Right ventricle myocardium superior (tissue), 1 donor: ENCODE results near the gene MCHR1. TPM values are rescaled to one million over a fixed set of nuclear protein-coding genes. Genes with fewer than 3 reads are reported as not detected.
"Not testable (repeated sequence)": the region's sequence is repeated elsewhere in the genome, so short reads cannot be mapped to it uniquely, and the experiment has no call there.

Experiments used
- ATAC-seq: fragments of 200-7000 bp; cut with Tn5 transposase; one replicate; pipeline ENCODE4 v1.9.1; 2020; ENCODE audit warnings: mild to moderate bottlenecking; ENCODE audit not compliant: poor library complexity
- DNase-seq: peaks from one replicate; pipeline ENCODE4 v3.0.0-alpha.2; 2020
- intact Hi-C: fragments of 100-400 bp; cut with DNase I; formaldehyde crosslinking; loops from one replicate; pipeline ENCODE4 v1.11.2; 2022
- total RNA-seq: library from RNA; stranded (reverse); fragmentation: NEBNext Ultra II Directional; extraction: Animal tissue kit (Norgen Biotek cat#: 25700); gene quantifications from one replicate; pipeline ENCODE4 v1.2.1, GENCODE V29; 2021
- donor health status: DM: no; HTN: yes; CAD: no; lungs with severe emphysema.

Gene MCHR1
- total RNA-seq, 1 donor from 2014 or later: 0.54 TPM

DNA sequence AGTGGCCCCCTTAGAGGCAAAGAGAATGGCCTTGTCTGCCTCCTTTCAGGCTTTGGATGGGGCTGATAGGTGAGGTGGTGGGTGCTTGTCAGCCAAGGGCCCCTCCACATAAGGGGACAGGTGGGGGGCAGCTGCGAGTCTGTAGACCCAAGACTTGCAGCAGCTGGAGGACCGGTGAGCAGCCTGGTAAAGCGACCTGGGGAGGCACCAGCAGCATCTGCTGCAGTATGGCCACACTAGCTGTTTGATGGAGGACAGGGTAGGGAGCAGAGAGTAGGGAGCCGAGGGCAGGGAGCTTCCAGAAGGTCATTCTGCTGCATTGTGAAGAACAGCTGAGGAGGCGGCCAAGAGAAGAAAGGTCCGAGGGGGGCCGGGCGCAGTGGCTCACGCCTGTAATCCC, 25.9 kb upstream of the MCHR1 start:
- DNase-seq: no peak
- ATAC-seq: no peak
- intact Hi-C loops: no loop called here

DNA sequence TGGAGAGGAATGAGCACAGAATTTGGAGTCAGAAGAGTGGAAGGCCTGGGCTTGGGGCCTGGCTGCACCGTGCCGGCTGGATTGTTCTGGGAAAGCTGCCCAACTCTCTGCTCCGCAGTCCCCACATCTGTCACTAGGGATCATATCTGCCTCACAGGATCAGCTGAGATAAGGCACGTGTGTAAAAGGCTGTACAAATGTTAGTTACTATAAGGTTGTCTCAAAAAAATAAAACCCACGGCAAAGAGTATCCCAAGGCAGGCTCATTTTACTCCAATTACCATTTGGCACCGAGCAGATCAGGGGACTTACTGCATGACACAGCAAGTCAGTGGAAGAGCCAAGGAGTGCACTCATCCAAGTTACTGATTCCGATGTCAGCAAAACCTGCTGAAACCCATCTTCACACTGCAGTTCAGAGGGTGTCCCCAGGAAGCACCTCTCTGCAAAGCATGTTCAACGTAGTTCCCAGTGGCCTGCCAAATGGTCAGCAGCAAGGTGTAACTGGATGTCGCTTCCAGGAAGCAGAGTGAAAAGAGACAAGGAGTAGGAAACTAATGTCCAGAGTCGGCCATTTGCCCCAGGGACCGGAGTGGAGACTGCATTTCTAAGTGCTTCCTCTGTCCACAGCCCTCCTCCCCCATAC, 24.6 kb upstream of the MCHR1 start:
- ATAC-seq (peak; percentile 74), DNase-seq (peak; percentile 80)
- intact Hi-C loops: no loop called here

DNA sequence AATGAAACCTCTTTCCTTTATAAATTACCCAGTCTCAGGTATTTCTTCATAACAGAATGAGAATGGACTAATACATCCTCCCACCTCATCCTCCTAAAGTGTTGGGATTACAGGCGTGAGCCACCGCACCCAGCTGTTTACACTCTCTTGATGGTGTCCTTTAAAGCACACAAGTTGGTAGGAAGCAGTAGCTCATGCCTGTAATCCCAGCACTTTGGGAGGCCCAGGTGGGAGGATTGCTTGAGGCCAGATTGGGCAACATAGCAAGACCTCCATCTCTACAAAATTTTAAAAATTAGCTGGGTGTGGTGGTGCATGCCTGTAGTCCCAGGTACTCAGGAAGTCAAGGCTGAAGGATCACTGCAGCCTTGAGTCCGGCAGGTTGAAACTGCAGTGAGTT, 23.3 kb upstream of the MCHR1 start:
- DNase-seq, intact Hi-C loops, ATAC-seq: not testable (repeated sequence)

DNA sequence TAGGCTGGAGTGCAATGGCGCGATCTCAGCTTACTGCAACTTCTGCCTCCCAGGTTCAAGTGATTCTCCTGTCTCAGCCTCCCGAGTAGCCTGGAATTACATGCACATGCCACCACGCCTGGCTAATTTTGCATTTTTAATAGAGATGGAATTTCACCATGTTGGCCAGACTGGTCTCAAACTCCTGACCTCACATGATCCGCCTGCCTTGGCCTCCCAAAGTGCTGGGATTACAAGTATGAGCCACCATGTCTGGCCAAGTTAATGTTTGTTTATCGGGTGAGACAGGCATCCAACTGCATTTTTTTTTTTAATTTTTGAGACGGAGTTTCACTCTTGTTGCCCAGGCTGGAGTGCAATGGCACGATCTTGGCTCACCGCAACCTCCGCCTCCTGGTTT, 22.6 kb upstream of the MCHR1 start:
- DNase-seq, intact Hi-C loops, ATAC-seq: not testable (repeated sequence)

DNA sequence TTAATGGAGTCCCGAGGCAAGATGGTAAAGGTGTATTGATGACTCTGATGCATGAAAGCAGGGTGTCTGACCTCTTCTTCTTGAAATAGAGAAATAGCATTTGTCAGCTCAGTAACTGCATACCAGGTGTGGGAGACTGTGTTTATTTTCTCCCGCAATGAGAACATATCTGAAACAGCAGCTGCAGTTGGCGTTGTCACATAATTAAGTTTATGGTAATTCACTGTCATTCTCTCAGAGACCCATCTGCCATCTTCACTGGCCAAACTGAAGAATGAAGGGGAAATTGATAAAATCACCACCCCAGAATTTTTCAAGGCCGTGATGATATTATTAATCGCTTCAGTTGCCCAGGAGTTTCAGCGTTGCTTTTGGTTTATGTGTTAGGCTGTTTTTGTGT, 20.1 kb upstream of the MCHR1 start:
- DNase-seq (no peak), ATAC-seq (no peak)
- intact Hi-C loops: no loop called here

DNA sequence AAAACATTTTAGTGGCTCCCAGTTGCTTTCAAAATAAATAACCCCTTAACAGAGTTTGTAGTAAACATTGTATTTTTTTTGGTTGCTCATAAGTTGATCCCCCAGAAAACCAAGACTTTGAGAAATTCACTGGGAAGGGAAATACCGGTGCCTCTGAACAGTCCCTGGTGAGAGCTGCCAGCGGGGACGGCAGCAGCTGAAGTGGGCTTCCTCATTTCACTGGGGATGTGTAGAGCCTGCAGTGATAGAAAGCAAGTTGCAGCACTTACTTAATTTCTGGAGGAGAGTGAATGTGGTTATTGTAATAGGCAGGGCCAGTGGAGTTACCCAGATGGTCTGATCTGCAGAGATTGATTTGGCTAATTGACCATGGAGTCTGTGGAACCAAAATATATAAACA, 18.6 kb upstream of the MCHR1 start:
- intact Hi-C loops: no loop called here
- no peak for DNase-seq
- no peak for ATAC-seq

DNA sequence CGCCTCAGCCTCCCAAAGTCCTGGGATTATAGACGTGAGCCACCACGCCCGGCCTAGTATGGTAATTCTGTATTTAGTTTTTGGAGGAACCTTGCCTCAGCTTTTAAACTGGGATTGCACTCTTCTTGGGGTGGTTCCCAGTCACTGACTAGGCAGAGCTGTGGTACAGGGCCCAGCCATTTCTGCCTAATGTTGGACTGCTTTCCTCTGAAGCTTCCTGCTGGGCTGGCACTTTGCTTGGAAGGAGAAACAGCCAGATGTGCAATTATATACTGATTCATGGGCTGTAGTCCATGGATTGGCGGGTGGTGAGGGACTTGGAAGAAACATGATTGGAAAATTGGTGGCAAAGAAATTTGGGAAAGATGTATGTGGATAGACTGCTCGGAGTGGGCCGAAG, 17.6 kb upstream of the MCHR1 start:
- intact Hi-C loops: no loop called here
- ATAC-seq: no peak
- no peak for DNase-seq

DNA sequence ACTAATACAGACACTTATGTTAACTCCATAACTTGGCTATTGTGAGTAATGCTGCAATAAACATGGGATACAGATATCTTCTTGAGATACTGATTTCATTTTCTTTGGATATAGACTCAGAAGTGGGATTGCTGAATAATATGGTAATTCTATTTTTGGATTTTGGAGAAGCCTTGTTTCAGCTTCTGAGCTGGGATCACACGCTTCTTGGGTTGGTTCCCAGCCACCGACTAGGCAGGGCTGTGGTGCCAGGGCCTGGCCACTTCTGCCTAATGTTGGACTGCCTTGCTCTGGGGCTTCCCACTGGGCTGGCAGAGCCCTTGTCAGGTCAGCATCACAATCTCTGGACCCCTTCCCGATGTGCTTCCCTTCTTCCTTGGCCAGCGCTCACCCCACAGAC, 14.0 kb upstream of the MCHR1 start:
- intact Hi-C loops: no loop called here
- ATAC-seq (peak; percentile 88), DNase-seq (peak; percentile 85)

DNA sequence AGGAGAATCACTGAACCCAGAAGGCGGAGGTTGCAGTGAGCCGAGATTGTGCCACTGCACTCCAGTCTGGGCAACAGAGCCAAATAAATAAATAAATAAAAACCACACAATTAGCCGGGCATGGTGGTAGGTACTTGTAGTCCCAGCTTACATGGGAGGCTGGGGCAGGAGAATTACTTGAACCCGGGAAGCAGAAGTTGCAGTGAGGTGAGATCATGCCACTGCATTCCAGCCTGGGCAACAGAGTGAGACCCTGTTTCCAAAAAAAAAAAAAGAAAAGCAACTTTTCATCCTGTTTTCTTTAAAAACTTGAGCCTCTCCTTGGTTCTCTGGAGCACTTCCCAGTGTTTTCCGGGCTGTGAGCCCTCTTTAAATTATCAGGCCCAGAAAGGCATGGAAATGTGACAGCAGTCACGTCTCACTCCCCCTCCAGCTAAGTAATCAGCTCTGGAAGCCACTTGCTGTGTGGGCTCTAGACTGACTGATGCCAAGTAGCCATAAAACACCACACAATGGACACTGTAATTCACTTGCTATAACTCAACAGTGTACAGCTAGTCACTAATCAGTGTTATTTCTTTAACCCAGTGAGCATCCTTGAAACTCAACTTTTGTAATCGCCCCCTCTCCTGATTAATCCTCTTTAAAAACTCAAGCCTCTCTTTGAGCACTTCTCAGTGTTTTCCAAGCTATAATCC, 13.0 kb upstream of the MCHR1 start:
- intact Hi-C loops: no loop called here
- peak; percentile 85 for ATAC-seq
- DNase-seq: peak; percentile 58

DNA sequence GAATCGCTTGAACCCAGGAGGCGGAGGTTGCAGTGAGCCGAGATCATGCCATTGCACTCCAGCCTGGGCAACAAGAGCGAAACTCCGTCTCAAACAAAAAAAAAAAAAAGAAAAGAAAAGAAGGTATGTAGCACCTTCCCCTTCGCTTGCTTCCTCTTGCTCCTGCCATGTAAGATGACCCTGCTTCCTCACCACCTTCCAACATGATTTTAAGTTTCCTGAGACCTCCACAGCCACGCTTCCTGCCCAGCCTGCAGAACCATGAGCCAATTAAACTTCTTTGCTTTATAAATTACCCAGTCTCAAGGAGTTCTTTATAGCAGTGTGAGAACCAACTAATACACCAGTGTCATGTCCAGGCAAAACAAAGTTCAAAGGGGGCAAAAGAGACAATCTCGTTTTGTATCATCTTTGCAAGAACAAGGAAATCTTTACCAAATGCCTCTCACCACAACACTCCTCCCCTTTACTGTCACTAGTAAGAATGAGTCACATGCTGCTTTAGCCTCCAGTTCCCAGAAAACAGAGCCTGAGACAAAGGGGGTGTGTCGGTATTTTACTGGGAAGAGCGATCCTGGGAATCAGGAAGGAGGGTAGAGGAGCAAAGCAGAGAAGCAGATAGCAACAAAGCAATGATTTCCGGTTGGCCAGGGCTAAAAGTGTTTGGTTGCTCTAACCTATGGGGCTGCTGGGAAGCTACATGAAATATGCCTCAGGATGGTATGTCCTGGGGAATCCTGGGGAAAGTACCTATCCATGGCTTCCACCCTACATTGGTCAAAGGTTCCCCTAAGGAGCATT, 10.5 kb upstream of the MCHR1 start:
- DNase-seq (no peak), ATAC-seq (no peak)
- intact Hi-C loops: no loop called here

DNA sequence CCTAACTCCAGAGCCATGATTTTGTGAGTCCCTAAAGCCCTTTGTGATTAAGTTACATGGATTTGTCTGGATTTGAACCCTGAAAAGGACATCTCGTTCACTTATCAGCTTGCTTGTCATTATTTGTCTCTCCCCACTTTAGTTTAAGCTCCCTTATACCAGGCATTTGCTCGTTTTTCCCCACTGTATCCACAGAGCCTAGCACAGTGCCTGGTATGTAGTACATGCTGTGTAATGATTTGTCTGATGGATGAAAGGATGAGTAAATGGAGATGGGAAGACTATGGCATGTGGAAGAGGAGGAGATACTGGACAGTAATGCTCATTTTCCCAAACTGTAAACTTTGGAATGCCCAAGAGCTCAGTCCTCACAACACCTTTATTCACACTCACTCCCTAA, 9.2 kb upstream of the MCHR1 start:
- DNase-seq (no peak), ATAC-seq (no peak)
- intact Hi-C loops: no loop called here

DNA sequence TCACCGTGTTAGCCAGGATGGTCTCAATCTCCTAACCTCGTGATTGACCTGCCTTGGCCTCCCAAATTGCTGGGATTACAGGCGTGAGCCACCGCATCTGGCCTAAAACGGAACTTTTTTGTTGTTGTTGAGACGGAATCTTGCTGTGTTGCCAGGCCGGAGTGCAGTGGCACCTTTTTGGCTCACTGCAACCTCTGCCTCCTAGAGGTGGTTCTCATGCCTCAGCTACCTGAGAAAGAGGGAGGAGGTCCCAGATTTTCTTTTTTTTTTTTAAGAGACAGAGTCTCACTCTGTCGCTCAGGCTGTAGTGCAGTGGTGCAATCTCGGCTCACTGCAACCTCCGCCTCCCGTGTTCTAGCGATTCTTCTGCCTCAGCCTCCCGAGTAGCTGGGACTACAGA, 7.9 kb upstream of the MCHR1 start:
- ATAC-seq: no peak
- DNase-seq: no peak
- intact Hi-C loops: no loop called here

DNA sequence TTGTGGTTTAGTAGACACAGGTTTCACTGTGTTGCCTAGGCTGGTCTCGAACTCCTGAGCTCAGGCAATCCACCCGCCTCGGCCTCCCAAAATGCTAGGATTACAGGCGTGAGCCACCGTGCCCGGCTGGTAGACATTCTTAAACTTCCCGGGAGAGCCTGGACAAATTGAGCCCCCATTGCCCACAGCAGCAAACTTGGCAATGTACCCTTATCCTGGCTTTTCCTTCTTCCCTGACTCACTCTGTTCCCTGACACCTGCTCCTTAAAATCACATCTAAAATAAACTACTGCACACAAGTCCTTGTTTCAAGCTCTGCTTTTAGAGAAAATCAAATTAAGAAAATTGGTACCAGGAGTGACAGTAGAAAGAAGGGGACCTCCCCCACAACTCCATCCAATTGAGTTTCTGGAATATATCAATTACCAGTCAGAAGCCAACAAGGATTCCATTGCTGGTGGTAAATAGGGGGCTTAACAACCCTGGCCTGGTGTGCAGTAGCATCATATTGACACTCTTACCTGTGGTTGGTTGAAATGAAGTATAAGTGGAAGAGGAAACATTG, 7.4 kb upstream of the MCHR1 start:
- no peak for ATAC-seq
- intact Hi-C loops: no loop called here
- DNase-seq: no peak

DNA sequence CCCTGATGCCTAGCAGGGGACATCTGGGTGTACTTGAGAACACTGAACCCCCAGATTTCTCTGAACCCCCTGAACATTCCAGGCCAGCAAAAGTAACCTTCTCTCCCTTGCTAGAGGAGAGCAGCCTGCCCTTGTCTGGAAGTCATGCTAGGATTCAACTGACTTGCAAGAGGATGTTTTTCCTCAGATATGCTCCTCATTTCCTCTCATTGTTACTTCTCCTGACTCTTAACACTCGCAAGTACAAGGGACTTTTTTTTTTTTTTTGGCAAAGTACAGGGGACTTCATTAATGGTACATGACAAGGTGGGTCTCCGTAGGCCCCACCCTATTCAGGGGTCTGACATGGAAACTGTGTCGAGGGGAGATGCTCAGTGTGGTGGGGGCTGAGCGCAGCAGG, 6.3 kb upstream of the MCHR1 start:
- no peak for DNase-seq
- peak; percentile 8 for ATAC-seq
- intact Hi-C loops: no loop called here

DNA sequence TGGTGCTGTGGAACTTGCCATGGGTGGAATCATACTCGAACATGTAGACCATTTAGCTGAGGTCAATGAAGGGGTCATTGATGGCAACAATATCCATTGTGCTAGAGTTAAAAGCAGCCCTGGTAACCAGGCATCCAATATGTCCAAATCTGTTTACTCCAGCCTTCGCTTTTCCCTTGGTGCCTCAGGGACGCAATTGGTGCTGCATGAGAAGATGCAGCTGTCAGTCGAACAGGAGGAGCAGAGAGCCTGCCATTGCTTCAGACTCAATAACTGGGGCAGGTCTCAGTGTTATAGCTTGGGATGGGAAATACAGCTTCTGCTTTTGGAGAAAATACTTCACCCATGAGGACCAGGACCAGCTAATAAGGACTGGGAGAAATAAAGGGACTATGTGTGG, 5.0 kb upstream of the MCHR1 start:
- no peak for DNase-seq
- peak; percentile 45 for ATAC-seq
- intact Hi-C loops: no loop called here

DNA sequence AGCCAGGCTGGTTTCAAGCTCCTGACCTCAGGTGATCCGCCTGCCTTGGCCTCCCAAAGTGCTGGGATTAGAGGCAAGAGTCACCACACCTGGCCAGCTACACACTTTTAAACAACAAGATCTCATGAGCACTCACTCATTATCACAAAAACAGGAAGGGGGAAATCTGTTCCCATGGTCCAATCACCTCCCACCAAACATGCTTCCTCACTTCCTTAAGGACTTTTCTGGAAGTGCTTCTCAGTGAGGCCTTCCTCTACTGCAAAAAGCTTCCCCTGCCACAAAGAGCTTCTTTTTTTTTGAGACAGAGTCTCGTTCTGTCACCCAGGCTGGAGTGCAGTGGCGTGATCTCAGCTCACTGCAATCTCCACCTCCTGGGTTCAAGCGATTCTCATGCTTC, 3.1 kb upstream of the MCHR1 start:
- ATAC-seq, intact Hi-C loops, DNase-seq: not testable (repeated sequence)

DNA sequence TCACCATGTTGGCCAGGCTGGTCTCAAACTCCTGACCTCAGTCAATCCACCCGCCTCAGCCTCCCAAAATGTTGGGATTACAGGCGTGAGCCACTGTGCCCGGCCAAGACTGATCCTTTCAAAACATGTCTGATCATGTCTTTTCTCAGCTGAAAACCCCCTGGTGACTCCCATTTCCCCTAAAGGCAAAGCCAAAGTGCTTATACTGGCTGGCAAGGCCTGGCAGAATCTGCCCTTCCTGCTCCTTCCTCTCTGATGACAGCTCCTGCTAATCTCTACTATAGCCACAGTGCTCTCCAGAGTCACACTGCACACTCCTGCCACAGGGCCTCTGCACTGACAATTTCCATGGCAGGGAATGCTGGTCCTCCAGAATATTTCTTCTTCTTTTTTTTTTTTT, 2.6 kb upstream of the MCHR1 start:
- ATAC-seq (no peak), DNase-seq (no peak)
- intact Hi-C loops: no loop called here

DNA sequence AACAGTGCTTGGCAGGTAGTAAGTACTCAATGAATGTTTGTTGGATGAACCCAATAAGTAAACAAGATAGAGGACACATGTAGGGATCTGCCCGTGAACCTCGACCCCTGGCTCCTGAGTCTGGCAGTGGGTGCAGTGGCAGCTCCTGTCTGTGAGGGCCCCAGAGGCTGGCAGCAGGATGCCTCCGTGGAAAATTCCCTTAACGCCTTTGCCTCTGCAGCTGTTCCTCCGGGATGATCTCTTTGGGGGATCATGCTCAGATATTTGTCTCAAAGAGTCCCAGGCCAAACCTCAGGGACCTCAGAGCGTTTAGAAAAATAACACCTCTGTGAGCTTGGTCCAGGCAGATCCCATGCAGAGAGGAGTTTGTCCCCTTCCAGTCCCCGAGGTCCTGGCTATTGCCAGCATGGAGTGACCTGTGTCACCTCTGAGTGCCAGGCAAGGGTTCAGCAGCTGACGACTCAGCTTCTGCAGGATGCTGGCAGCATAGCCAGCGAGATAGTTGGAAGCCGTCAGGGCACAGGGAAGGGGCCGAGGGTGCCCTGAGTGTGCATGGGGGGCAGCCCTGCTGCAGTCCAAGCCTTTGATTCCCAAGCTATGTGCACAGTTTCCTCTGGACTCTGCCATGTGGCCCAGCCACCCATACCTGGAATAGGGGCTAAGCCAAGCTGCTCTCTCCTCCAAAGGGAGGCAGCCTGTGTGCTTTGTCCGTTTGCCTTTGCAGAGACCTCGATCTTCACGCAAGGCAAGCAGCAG, 613 bp upstream of the MCHR1 start:
- intact Hi-C loops: no loop called here
- no peak for DNase-seq
- no peak for ATAC-seq
